DMS79 (cell line): ENCODE measurements around the gene FAM110A.
A peak's percentile ranks its signal among the peaks of the same experiment; 100 is the strongest.
"Not testable (repeated sequence)": the region's sequence is repeated elsewhere in the genome, so short reads cannot be mapped to it uniquely, and the experiment has no call there.

Experiments
- DNase-seq: peaks from one replicate; lab custom pipeline; 2025; lab: John Stamatoyannopoulos, UW

Gene FAM110A

GRCh38 chr20:833450-834150 lies at the start of gene FAM110A:
Gene FAM110A (plus strand): TSS chr20:833715. CDS start chr20:844805, 11,090 bp downstream.
- peak; percentile 76 for DNase-seq

DNA sequence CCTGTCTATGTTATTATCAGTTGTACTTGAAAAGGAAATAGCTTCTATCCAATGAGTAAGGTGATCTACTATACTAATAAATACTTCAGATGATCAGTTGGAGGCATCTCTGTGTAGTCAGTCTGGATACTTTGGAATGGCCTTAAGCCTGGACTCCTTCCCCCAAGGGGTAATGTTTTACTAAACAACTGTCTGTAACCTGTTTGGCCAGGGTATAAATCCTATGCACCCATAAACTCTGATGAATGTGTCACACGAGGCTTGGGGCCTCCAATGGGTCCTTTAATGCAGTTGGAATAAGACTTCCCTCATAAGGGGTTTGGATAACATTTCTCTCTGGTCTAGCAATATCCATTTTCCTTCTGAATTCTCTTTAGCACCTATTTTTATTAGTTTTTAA lies 45.7 kb upstream of the FAM110A start:
- DNase-seq, result no peak

GRCh38 chr20:791056-791455 lies 42.5 kb upstream of the FAM110A start:
- DNase-seq, result no peak

- DNase-seq, result no peak
Observed at GRCh38 chr20:792248-792647, 41.3 kb upstream of the FAM110A start.

- no peak for DNase-seq
Observed at GRCh38 chr20:796921-797320, 36.6 kb upstream of the FAM110A start.

DNA sequence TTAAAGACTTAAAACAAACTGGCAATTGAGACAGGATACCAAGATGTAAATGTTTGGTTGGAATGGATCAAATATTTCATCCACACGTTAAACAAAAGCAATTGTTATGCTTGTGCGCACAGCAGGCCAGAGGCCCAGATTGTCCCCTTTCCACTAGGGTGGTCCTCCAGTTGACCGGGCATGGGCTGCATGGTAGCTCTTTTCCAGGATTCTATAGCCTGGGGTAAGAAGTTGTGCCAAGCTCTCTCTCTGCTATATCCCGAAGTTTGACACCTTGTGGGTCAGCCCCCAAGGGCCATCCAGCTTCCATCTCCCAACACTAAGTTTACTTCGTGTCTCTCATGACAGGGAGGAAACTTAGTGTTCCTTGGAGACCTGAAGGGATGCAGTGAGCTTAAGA lies 34.8 kb upstream of the FAM110A start:
- DNase-seq, result not testable (repeated sequence)

DNA sequence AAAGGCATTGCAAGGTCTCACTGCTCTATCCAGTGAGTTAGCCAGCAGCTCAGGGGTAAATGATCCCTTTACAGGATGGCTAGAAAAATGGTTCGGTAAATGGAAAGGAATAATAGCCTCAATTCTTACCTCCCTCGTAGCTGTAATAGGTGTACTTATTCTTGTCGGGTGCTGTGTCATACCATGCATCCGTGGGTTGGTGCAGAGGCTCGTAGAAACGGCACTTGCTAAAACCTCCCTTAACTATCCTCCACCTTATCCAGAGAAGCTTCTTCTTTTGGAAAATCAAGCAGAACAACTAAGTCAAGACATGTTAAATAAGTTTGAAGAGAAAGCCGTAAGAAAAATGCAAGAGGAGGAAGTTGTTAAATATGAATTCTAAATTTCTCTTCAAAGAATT lies 33.5 kb upstream of the FAM110A start:
- not testable (repeated sequence) for DNase-seq

- DNase-seq, result no peak
Observed at GRCh38 chr20:801678-802077, 31.8 kb upstream of the FAM110A start.

- DNase-seq, result no peak
Observed at GRCh38 chr20:805713-806112, 27.8 kb upstream of the FAM110A start.

GRCh38 chr20:811776-812434 lies 21.6 kb upstream of the FAM110A start:
- not testable (repeated sequence) for DNase-seq

DNA sequence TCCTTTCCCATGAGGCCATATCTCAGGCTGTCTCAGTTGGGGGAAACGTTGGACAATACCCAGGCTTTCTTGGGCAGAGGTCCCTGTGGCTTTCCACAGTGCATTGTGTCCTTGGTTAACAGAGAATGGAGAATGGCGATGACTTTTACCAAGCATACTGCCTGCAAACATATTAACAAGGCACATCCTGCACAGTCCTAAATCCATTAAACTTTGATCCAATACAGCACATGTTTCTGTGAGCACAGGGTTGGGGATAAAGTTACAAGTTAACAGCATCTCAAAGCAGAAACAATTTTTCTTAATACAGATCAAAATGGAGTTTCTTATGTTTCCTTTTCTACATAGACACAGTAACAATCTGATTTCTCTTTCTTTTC lies 21.1 kb upstream of the FAM110A start:
- not testable (repeated sequence) for DNase-seq

DNA sequence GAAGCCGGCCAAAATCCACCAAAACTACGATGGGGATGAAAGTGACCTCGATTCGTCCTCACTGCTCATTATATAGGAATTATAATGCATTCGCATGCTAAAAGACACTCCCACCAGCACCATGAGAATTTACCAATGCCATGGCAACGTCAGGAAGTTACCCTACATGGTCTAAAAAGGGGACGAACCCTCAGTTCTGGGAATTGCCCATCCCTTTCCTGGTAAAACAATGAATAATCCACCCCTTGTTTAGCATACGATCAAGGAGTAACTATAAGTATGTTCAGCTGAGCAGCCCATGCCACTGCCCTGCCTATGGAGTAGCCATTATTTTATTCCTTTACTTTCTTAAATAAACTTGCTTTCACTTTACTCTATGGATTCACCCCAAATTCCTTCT lies 20.1 kb upstream of the FAM110A start:
- no peak for DNase-seq

DNA sequence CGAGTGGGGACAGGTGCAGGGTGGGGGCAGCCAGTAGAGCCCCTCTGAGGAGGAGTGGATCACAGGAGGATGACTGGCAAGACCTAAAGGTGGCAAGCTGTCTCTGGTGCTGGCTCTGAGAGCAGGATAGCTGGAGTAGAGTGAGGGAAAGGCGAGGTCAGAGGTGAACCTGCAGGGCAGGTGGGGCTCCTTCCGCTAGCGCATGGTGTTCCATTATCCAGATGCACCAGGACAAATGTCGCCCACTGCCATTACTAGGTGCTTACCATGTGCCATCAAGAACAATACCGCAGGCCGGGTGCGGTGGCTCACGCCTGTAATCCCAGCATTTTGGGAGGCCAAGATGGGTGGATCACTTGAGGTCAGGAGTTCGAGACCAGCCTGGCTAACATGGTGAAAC lies 18.3 kb upstream of the FAM110A start:
- DNase-seq, result no peak

GRCh38 chr20:815914-816606 lies 17.5 kb upstream of the FAM110A start:
- peak; percentile 23 for DNase-seq

GRCh38 chr20:818001-818664 lies 15.4 kb upstream of the FAM110A start:
- no peak for DNase-seq

DNA sequence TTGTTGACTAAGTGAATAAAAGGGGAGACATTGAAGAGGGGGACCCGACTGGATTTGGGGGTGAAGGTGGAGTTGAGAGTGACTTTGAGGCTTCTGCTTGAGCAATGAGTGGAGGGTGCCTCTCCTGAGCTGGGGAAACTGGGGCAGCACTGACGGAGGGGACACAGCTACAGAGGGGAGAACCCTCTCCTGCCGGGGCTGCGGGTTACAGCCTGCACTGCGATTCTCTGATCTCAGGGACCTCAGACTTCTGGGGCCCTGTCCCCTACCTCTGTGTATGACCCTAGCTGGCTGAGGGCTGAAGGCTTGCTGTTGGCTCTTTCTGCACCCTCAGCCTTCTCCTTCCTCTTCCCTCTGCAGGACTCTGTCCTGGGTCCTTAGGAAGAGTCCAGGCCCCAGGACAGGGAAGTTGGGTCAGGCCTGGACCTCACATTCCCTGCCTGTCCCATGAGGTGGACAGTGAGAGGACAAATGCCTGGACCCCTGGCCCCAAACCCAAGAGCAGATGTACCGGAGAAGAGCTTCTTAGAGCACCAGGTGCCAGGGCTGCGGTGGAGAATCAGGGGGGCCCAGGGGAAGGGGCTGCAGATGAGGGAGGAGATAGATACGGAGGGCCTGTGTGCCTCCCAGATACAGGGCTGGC lies 13.7 kb upstream of the FAM110A start:
- no peak for DNase-seq

DNA sequence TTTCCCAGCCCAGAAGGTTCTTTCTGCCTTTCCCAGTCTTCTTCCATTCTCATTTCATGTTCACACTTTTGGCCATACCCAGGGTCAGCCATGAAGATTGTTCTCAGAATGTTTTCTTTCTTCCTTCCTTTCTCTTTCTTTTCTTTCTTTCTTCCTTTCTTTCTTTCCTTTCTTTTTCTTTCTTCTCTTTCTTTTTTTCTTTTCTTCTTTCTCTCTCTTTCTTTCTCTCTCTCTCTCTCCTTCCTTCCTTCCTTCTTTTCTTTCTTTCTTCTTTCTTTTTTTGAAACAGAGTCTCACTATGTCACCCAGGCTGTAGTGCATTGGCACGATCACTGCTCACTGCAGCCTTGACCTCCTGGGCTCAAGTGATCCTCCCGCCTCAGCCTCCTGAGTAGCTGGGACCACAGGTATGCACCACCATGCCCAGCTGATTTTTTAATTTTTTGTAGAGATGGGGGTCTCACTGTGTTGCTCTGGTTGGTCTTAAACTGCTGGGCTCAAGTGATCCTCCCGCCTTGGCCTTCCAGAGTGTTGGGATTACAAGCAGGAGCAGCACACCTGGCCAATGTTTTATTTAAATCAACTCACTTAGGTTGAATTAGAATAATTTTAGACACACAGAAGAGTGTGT lies 13.1 kb upstream of the FAM110A start:
- no peak for DNase-seq

DNA sequence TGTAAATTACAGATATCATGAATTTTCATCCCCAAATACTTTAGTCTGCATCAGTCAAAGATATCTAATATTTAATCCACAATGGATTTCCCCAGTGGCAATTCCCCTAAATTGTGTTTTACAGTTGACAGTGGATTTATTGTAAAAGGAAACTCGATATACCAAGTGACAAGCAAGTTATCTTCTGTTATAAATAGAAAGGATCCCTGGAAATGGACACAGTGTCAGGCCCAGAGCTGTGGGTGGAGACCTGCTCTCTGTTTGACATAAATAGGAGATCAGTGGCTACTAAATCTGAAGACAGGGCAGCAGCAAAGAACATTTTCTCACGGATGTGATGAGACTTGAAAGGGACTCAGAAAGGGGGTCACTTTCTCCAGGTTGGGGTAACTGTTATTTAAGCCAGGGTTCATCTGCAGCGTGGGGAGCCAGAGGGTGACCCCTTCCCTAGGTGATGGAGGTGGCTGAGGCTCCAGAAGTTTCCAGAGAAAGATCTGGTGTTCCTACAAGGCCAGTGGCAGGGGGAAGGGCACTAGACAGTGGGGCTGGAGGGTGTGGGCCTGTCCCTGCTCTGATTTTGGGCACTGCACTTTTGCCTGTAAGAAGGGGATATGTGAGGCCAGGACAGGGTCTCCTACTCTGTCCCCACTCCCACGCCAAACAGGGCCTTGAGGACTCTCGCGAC lies 12.3 kb upstream of the FAM110A start:
- DNase-seq, result no peak

DNA sequence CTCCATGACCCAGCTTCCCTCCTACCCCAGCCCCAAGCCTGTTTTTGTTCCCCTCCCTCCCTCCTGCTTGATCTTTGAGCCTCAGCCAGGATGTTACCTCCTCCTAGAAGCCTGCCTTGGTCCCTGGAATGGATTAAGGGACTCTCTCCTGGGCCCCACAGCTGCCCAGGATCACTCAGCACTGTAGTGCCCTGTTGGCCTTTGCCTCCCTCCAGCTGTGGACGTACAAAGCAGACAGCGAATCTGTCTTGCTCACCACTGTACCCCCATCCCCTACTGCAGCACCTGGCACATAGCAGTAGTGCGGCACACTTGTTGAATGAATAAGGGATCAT lies 11.8 kb upstream of the FAM110A start:
- DNase-seq, result no peak

- DNase-seq, result no peak
Observed at GRCh38 chr20:822651-823573, 10.6 kb upstream of the FAM110A start.
